COLO668 (cell line): ENCODE data around the gene CLDN4.

Source experiments
- DNase-seq: peaks from one replicate; lab custom pipeline; 2025; ENCODE audit not compliant: unreplicated experiment; lab: John Stamatoyannopoulos, UW

The CLDN4 gene

DNA sequence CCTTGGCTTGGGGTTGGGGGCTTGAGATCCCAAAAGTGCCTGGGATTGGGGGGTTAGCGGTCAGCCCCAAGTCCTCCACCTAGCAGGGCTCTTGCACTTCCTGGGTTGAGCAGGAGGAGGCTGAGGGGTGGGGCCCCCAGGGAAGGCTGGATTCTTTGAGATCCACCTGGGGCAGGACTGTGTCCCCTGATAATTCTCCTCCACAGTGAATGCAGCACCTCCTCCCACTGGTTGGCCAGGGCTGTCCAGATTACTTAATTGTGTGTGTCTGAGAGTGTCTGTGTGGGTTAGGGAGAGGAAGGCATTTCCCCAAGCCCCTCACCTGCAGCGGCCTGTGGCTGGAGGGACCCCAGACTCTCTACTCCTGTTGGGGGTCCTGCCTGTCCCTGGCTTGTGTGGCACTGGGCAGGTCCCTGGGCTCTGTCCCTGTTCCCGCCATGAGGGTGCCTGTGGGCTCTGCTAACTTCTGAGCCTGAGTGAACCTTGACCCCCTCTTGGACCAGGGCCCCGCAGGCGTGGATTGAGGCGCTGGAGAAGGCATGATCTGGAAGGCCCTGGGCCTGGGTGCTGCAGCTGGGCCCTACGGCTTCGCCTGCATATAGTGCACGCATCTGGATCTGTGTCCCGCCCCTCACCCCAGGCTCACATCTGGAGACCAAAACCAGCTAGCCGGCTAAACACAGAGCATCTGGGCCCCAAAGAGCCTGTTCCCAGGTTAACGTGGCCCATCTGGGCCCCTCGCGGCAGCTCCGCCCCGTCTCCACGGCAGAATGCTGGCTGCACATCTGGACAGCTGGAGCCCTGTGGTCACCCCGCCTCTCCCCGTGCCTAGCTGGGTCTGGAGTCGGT, 40.6 kb downstream of the CLDN4 start:
- DNase-seq, result no peak

DNA sequence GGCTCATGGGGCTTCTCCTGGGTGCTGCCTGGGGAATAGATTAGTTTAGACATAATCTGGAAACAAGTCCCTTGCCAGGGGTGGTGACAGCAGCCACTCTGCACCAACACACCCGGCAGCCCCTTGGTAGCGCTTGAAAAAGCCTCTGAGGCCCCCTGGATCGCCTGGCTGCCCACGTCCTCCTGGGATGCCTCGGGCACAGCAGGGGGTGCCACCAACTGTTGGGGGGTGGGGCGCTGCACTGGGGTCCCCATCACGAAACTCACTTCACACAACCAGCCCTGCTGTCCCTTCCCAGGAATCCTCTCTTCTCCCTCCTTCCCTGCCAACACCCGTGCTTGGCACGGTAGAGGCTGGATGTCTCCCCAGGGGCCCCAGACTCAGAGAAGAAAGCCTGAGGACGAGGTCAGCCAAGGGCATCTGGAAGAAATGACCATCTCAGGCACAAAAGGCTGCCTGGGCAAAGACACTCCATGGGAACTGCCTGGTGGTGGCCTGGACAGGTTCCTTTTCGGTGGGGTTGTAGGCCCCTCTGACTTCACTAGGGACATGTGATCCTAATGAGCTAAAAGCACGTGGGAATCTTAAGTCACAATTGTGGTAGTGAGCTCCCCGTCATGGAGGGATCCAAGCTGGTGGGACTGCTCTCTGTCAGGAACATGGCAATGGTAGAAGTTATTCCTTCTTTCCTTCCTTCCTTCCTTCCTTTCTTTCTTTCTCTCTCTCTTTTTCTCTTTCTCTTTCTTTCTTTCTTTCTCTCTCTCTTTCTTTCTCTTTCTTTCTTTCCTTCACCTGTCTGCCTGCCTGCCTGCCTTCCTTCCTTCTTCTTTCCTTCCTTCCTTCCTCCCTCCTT, 41.5 kb downstream of the CLDN4 start:
- DNase-seq, result no peak

DNA sequence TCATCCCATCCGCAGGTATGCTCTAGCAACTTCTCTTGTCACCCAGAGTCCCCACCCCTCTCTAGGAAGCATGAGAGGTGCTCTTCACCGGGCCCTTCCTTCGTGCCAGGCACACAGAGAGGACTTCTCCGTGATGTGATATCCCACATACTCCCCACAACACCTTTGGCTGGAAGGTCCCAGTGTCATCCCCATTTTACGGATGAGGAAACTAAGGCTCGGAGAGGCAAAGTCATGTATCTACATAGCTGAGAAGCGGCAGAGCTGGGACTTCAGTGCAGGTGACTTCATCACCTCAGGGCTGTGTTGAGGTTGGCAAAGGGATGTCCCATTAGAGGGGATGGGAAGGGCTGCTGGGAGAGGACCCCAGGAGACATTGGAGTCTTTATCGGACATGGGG, 45.6 kb downstream of the CLDN4 start:
- DNase-seq, result no peak

DNA sequence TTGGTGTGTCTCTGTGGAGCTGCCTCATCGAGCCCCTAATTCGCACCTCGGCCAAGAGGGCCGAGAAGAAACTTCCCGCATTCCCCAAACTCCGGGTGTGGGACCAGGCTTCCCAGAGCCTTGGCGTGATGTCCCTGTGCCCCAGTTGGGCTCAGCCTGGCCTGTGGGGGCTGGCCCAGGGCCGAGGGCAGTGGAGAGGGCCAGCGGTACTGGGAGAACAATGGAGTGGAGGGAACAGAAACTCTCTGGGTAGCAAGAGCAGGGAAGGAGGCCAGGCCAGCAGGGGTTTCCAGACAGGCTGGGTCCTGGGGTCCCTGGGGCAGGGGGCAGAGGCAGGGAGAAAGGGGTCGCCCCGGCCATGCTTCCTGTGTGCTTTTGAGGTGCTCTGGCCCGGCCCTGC, 46.2 kb downstream of the CLDN4 start:
- no peak for DNase-seq

DNA sequence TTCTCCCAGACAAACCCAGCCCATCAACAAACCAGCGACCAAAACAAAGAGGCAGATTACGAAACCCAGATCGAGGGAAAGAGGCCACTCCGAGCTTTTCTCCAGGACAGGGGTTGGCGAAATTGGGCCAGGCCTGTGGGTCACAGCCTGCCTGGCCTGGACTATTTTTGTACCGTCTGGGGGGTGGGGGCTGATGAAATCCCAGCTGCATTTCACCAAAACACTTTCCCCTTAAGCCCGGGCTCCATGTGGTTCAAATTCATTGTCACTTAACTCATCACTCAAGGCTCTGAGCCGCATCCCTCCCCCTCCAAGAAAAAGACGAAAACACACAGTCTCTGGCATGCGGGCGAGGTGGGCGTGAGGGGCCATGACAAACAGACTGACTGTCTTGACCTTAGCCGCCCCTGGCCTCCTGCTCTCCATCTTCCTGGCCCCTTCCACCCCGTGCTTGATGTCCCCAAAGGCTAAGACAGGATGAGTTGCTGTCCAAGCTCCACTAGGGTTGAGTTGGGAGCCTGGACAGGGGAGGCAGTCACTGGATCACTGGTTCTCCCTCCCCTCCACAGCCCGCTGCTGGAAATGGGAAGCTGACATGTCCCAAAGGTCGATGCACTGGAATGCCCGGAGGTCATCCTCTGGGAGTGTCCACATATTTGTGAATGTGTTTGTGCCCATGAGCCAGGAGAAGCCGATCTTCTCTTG, 49.3 kb downstream of the CLDN4 start:
- no peak for DNase-seq

DNA sequence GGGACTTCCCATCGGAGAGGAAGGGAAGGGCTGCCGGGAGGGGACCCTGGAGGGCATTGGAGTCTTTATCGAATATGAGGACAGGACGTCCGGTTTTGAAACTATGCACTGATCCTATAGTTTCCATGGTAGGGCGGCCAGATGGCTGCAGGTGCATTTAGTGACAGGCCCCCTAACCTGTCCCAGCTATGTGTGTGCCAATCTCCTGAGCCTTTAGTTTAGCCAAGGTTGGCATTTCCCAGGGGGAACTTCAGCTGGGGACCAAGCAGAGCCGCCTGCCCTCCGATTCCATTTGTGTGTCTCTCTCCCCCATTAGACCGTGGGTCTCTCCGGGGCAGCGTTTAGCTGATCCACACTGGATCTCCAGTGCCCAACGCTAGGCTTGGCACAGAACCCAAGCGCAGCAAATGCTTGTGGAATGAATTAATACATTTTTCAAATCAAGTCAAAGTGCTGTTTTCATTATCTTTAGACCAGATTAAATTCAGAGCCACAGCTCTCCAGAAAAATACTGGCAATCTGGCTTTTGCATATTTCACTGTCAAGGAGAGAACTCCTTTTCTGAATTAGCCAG, 50.0 kb downstream of the CLDN4 start:
- no peak for DNase-seq

DNA sequence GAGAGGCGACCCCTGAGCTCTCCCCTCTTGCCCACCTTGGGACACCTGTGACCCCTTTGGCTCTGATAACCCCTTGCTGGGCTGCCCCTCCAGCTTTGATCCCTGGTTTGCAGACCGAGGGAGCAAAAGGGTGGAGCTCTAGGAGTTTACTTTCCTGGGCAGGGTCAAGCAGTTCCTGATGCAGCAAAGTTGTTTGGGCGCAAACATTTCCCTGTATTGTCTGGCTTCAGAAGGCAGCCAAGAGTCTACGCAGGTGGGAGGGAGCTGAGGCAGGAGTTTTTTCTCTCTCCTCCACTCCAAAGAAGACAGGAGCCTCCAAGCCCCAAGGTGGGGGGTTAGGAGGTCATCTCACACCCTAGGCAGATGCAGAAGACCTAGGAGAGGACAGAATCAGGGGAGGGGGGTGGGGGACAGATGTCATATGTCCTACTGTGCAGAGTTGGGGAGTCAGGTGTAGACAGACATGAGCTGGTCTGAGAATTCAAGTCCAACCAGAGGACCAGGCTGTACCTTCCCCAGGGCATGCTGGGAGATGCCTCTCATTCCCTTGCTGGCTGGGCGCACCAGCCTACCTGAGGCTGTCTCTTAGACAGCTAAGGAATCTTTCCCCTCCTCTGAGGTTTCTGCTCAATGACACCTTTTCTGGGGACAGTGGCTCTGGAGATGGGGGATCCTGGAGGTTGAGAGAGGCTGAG, 50.7 kb downstream of the CLDN4 start:
- DNase-seq, result no peak

DNA sequence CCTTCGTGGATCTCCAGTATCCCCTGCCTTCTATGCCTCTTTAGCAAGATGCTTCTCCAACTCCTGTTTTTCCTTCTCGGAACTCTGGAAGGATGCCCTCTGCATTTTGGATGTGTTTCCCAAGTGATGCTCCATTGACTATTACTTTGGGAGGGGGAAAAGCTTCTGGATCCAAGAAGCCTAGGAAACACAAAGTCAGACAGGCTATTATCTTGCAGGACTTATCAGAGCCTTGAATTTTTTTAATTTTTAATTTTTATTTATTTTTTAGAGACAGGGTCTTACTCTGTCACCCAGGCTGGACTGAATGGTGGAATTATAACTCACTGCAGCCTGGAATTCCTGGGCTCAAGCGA, 51.2 kb downstream of the CLDN4 start:
- DNase-seq, result no peak
